CD4-positive, alpha-beta T cell treated with Interleukin-4 for 4 hours (primary cell): ENCODE measurements around the gene HAUS5.

Experiments used
- DNase-seq: peaks from one replicate; pipeline ENCODE4 v3.0.0-alpha.2; 2020

Gene HAUS5

GRCh38 chr19:35673121-35673804 is 60.7 kb downstream of the HAUS5 start:
- DNase-seq, result peak; percentile 48
